ENCODE measurements around the gene ARMC2. TPM values are rescaled to one million over a fixed set of nuclear protein-coding genes. Genes with fewer than 3 reads are reported as not detected.
"Not testable (repeated sequence)": the region's sequence is repeated elsewhere in the genome, so short reads cannot be mapped to it uniquely, and the experiment has no call there.

The ARMC2 gene
- polyA plus RNA-seq, 4 donors = 11.4 to 15.0 (median 13.0) TPM

DNA sequence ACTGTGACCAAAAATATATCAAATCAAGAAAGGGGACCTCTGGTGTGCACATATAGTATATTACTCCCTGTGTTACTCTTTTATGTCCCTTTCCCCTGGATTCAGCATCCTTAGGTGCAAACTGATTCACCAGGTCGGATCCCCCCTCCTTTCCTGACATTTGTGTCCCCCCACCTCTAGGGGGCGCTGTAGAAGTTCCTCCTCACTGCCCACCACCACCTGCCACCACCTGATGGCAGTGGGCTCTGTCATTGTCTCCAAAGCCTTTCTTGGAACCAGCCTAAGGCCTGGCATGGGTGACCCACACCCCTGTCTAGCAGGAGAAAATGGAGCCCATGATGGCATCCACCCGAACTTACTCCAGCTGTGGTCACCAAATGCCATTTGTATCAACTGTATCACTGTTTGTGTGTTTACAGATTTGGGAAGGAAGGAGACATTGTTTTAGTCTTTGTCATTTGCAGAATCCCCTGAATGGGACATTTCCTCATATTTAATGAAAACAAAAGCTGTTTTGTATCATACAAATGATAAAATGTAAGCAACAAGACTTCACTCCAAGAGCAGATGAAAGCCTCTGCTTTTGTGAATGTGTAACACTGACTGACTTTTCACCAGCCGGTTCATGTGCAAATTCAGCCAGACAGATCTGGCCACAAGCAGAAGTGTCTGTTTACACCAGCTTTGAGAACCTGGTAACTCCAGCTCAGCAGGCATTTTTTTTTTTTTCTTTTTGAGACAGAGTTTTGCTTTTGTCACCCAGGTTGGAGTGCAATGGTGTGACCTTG lies 66.2 kb downstream of the ARMC2 start:
- DNase-seq (ENCODE audit: low read depth in 4 of 4, low spot score in 3 of 4) = no peak

DNA sequence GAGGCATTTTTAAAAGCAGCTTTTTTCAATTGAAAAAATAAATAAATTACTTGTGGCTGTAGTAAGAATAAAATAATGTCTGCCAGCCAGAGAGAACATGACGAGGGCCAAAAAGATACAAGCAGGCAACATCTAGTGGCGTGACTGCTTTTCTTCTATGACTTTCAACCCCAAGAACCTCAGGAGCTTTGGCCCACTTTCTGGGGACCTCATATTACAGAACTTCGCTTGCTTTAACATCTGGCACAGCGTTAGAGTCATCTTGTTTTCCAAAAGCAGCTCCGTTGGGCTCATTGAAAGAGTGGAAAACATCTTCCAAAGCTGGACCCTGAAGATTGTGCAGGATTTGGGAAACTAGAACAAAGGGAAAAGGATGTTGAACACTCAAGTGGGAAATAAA lies 67.0 kb downstream of the ARMC2 start:
- DNase-seq (ENCODE audit: low read depth in 4 of 4, low spot score in 3 of 4) = no peak

DNA sequence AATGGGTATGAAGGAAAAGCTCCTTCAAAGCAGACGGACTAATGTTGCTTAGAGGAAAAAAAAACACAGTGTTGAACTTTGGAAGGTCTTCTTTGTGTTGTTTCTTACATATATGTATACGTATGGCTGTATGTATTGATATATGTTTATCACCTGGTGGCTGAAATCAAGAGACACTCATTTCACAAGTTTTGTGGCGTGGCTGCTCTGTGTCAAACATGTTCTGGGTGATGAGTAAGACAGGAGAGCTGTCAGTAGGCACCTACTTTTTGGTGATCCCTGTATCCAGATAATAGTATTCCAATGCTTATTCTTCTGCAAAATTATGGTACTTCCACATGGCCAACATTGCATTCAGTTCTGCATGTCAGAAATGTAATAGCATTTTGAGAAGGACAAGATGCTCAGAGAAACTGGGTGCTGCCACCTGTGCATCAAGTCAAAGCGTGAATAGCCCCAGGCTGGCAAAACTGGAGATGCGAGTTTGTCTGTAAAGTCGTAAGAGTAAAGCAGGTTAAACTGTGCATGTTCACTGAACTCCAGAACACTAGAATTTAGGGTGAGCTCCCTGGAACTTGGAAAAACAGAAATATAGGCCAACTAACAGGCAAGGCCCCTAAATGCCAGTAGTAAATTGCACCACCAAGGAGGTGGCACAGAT lies 67.9 kb downstream of the ARMC2 start:
- no peak for DNase-seq (ENCODE audit: low read depth in 4 of 4, low spot score in 3 of 4)

DNA sequence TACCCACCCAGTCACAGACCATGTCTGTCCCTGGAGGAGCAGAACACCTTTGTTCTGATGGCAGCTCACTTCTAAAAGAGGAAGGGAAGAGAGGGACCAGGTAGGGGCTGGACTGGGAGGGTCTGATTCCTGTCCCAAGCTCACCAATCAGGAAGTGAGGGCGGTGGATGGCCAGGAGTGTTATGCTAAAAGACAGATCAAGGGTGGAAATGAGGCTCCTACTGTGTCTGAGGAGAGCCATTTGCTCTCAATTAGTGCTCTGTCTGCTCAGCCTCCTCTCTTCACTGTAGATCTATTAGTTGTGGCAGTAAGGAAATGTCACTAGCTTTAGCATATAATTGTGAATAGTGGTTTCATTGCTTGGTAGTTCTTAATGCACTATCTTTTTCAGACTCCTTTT lies 72.5 kb downstream of the ARMC2 start:
- no peak for DNase-seq (ENCODE audit: low read depth in 4 of 4, low spot score in 3 of 4)

DNA sequence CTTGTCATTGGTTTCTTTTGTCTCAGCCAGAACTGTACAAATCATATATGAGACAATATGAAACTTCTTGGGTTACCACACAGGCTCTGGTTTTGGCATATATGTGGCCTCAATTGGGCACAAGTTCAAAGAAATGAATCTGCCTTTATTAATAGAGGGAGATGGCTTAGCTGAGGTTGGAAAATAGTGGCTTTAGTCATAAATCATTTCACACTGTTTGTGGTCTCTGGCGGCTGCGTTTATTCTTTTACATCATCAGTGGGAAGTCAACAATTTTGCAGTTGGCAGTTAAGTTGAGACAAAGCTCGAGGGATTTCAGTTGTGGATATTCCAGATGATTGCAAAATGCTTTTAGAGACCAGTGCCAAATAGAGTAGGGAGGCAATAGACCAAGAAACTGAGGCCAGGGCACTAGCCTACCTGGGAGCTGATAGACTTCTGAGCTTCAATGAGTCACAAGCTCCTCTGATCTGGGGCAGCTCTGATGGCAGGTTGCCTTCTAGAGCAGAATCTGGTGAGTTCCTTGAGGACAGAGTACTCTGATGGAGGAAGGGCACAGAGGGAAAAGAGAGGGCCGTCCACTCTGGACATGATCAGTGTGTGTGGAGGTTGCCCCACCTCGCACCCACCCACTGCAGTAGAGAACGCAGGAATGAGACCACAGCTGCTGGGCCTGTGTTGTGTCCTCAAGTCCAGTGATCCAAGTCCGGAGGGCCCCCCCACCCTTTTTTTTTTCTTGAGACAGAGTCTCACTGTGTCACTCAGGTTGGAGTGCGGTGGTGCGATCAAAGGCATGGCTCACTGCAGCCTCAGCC lies 73.5 kb downstream of the ARMC2 start:
- no peak for DNase-seq (ENCODE audit: low read depth in 4 of 4, low spot score in 3 of 4)

DNA sequence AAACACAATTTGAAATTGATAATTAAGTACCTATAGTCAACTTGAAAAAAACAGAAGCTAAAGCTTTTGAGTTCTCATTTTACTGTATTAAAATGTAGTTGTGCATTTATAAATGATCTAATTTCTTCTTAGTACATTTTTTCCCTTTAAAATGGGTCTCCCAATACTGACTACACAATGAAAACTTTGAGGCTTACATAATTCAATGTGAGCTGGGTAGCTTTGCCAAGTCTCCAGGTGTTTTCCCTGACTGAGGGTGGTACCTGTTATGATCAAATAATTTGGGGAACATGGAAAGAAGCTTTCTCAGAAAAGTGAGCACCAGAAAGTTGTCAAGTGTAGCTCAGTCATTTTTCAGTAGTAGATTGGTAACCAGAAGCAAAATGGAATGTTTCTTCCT lies 74.3 kb downstream of the ARMC2 start:
- DNase-seq (ENCODE audit: low read depth in 4 of 4, low spot score in 3 of 4) = no peak

DNA sequence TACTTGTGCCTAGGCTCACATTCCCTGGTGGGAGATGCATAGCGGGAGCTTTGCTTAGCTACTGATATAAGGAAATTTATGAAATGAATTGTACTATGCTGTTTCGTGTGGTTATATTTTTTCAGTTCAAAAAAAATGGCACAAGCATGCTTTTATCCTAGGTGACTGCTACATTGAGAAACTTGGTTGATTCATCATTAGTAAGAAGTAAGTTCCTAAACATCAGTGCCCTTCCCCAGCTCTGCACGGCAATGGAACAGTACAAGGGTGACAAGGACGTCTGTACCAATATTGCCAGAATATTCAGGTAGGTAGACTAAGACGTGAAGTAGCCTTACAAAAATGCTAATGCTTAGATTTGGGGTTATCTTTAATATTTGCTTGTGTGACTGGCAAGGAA lies 79.7 kb downstream of the ARMC2 start:
- no peak for DNase-seq (ENCODE audit: low read depth in 4 of 4, low spot score in 3 of 4)

DNA sequence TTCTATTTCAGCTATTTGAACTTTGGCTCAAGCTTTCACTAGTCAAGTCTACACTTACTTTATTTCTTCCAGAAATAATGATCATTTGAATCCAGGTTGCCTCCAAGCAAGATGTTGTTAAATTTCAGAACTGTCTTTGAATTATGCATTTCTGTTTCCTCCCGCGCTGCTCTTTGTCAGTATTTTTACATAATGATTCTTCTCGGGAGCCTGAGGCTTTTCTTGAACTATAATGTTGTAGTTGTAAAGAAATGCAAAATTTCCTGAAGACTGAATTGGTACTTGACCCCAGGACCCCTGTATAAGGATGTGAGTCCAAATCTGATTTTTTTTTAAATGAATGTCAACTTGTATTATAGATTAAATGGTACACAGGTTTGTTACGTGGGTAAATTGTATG lies 80.4 kb downstream of the ARMC2 start:
- no peak for DNase-seq (ENCODE audit: low read depth in 4 of 4, low spot score in 3 of 4)

DNA sequence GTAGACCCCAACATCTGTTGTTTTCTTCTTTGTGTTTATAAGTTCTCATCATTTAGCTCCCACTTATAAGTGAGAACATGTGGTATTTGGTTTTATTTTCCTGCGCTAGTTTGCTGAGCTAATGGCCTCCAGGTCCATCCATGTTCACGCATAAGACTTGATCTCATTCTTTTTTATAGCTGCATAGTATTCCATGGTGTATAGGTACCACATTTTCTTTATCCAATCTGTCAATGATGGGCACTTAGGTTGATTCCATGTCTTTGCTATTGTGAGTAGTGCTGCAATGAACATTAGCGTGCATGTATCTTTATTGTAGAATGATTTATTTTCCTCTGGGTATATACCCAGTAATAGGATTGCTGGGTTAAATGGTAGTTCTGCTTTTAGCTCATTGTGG lies 82.9 kb downstream of the ARMC2 start:
- DNase-seq (ENCODE audit: low read depth in 4 of 4, low spot score in 3 of 4) = not testable (repeated sequence)

DNA sequence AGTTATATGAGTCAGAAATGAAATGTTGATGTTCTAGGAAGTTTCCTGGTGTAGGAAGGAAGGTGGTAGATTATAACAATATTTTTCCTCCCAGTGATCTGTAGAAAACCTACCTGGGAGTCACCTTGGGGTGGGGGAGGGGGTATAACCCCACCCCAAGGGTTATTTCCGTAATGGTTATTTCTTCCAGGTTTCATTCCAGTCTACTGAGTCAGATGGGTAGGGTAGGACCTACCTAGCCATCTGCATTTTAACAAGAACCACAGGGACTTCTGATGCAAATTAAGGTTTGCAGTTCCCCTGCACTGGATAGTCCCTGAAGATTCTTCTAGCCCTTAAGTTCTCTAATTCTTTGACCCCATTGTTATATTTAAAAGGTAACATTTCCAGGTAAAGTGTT lies 88.9 kb downstream of the ARMC2 start:
- no peak for DNase-seq (ENCODE audit: low read depth in 4 of 4, low spot score in 3 of 4)

DNA sequence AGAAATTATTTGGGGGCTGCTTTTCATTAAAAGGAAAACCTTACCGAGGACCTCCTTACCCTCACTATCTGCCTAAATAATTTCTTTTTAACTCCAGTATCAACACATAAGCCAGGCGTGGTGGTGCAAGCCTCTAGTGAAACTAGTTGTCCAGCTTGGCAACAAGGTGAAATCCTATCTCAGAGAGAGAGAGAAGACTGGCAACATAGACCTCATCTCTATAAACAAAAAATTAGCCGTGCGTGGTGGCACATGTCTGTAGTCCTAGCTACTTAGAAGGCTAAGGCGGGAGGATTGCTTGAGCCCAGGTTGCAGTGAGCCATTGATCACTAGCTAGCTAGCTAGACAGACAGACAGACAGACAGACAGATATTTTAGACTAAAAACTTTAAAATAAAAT lies 92.5 kb downstream of the ARMC2 start:
- DNase-seq (ENCODE audit: low read depth in 4 of 4, low spot score in 3 of 4) = no peak

DNA sequence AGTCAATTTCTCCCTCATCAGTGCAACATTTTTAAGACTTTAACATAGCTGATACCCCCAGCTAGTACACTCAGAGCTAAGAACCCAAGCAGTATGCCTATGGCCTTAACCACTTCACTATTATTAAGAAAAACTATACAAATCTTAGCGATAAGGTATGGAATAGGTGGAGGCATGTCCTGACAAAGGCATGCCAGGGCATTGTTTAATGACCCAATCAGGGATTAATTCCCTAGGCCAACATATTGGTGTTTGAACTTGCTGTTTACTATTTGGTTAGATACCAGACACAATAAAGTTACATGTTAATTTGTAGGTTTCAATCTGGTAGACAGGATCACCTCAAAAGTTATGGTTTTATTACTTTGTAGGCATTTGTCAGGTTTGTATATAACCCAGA lies 93.1 kb downstream of the ARMC2 start:
- DNase-seq (ENCODE audit: low read depth in 4 of 4, low spot score in 3 of 4) = no peak

DNA sequence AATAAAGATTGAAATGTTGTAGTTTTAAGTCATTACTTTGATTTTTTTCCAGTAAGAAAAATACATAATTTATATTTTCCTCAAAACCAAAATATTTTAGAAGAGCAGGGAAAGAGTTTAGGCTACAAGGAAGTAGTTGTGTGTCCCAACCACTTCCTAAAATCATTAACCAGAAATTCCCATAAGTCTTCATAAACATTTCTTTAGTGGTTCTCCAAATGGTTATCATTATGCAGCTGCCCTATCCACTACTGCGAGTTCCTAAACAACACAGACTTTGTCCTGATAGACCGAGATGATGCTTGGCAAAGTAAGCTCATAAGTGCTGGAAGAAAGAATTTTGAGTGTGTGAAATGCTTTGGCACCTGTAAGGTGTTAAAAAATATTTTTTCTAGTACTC lies 93.6 kb downstream of the ARMC2 start:
- DNase-seq (ENCODE audit: low read depth in 4 of 4, low spot score in 3 of 4) = no peak

DNA sequence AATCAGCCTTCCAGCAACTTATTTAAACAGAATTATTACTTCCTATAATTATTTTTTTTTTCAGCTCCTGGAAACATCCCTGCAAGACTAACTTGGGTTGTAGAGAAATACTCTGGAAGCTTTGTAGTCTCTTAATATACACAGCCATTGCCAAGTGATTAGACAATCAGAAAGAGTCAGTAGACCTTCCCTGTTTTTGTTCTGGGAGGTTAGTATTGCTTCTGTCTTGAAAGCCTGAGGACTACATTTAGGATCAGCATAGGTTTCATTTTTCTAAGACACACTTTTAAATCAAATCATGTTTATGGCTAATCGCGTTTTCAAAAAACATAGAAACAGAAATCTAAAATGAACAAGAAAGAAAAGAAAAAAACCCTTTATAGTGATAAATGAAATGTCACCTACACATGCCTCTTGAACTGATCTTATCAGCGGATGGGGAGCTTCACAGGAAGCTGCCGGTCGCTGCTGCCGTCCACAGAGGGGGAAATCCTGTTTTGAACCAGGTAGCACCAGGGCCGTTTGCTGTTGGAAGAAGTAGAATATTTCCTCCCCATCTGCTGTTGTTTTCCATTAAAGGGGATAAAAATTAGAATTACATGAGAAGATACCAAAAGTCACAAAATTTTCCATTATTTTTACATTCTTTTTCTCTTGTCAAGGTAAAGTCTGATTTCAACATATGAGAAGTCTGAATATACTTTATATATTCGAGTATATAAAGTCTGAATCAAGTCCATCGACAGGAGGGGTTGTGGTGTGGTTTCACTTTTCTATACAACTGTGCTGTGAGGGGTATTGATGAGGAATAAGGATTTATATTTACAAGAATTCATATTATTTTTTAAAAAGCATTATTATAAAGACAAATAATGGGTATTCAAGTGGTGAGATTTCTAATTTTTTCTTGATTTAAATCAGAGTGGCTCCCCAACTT lies 94.6 kb downstream of the ARMC2 start:
- DNase-seq (ENCODE audit: low read depth in 4 of 4, low spot score in 3 of 4) = no peak

DNA sequence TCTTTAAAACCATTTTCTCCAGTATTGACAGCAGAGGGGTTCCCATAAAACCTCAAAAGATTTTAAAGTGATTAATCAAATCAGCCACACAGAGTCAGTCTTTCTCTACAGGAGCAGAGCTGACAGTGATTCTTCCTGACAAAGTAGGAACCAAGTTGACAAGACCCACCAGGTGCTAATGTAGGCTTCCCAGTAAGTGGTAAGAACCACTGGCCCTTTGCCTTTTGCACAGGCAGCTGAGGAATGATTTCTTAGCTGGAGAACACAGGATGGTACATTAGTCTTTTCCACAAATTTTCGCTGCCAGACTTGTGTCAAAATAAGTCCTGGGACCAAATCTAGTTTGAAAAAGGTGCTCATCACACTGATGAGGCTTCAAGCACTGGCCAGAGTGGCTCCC lies 95.8 kb downstream of the ARMC2 start:
- no peak for DNase-seq (ENCODE audit: low read depth in 4 of 4, low spot score in 3 of 4)

DNA sequence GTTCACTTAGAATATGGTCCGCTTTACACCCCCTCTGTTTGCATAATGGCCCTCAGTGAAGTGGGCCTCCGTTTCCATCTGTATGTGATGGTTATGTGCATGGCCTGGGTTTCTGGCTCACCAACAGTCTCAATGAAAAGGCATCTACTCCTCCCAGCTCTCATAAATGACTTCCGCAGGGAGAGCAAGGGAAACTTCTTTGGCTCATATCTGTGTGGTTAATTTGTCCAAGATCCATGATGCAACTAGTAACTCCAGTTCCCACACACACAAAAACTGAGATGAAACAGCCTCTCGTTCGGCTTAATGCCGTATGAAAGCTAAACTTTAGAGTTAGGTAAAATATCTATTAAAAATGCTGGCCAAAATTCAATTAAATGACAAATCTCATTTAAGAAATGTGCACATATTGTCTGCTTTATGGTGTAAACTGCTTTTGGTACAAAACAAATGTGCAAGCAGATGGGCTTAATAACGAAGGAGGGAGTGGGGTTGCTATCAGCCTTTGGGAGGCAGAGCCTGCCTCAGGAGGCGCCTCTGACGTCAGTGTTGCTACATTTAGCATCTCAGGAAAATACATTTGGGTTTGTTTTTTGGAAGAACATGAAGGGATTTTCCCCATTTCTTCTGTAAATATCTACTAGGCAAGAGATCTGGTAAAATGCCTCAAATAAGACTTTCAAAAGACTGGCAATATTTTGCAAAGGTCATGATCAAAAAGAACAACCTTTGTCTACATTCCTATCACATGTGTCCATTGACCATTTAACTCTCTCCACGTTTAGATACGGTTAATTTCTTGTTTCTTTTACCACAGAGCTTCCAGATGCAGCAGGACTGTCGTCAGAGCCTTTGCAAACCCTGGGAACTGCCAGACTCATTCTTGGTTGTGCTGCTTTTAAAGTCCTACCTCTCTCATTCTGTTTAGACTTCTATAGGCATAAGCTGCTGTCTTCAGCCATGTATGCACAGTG lies 96.8 kb downstream of the ARMC2 start:
- no peak for DNase-seq (ENCODE audit: low read depth in 4 of 4, low spot score in 3 of 4)

DNA sequence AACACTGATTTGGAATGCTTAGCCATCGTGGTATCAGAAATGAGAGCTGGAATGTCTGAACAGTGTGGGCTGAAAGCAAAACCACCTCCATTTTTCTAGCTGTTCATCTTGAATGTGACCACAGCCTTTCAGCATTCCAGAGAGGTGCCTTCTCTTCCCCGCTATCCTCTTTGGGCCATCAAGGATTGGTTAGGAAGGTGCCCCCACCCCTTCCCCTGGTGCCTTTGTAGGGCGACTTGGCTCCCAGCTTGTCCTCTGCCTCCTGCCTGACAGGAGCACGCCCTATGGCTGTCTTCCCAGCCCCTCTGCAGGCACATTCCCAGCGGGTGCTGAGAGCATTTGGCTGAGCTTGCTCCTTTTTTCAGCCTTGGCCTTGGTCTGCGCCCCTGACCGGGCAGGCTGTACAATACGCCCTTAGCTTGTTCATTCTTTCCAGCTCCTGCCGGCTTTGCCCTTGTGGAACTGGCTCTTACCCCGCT lies 97.5 kb downstream of the ARMC2 start:
- DNase-seq (ENCODE audit: low read depth in 4 of 4, low spot score in 3 of 4) = no peak

DNA sequence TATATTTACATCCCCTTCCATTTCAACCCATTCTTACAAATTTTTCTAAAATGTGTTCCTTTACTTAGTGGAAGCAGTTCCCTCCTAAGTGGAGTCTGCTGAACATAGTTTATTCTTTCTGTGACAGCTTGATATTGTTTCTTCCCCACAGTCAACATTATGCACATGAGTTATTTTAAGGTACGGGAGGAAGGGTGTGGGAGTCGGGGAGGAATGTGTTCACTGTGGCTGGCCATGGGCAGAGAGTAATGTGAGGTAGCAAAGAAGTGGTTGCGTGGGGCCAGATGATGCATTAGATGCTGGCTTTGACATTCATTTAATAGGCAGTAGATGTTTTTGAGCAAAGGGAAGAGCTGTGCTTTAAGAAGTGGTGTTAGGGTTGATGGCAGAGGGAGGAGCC lies 98.5 kb downstream of the ARMC2 start:
- no peak for DNase-seq (ENCODE audit: low read depth in 4 of 4, low spot score in 3 of 4)
